Gastroesophageal sphincter (tissue), 4 donors: ENCODE measurements around the gene ZFYVE9. TPM values are rescaled to one million over a fixed set of nuclear protein-coding genes. Genes with fewer than 3 reads are reported as not detected.
"Not testable (repeated sequence)": the region's sequence is repeated elsewhere in the genome, so short reads cannot be mapped to it uniquely, and the experiment has no call there.

Source experiments
- ATAC-seq: fragments of 150-250 bp; one replicate; pipeline ENCODE4 v1.9.1; 2016; ENCODE audit warnings: mild to moderate bottlenecking, moderate library complexity
- H3K27ac ChIP-seq, 4 donors: fragments of 200-600 bp; sonication (generic) in 3 of 4; 1 replicate in 3 of 4; 2 replicates in 1 of 4; pipeline ENCODE4 v1.5.1; 2016 to 2019
- H3K27me3 ChIP-seq: fragments of 200-600 bp; sonication (generic); one replicate; pipeline ENCODE4 v1.5.1; 2019
- H3K36me3 ChIP-seq, 2 donors: fragments of 200-600 bp; sonication (generic); one replicate each; pipeline ENCODE4 v1.5.1; 2019; ENCODE audit warnings: control low read depth in 1 of 2
- H3K4me1 ChIP-seq, 3 donors: fragments of 200-600 bp; sonication (generic); 1 replicate in 2 of 3; 2 replicates in 1 of 3; pipeline ENCODE4 v1.5.1; 2016 to 2019; ENCODE audit warnings: control low read depth in 2 of 3
- H3K4me3 ChIP-seq, 2 donors: fragments of 200-600 bp; sonication (generic); one replicate each; pipeline ENCODE4 v1.5.1; 2019; ENCODE audit warnings: mild to moderate bottlenecking in 1 of 2, moderate library complexity in 1 of 2
- H3K9me3 ChIP-seq, 3 donors: fragments of 200-600 bp; sonication (generic); one replicate each; pipeline ENCODE4 v1.5.1; 2017 to 2019; ENCODE audit warnings: control low read depth in 2 of 3
- CTCF ChIP-seq, 4 experiments: fragments of 200-600 bp in 2 of 4; fragments of 450-650 bp in 2 of 4; sonication (generic) in 1 of 4; IDR thresholded peaks; one replicate each; pipeline ENCODE4 v1.5.1; 2017 to 2019; ENCODE audit warnings: antibody characterized with exemption in 4 of 4, mild to moderate bottlenecking in 2 of 4, moderate library complexity in 2 of 4
- EP300 ChIP-seq: sonication (generic); formaldehyde crosslinking; IDR thresholded peaks from one replicate; pipeline ENCODE4 v1.6.1; 2017; ENCODE audit warnings: antibody characterized with exemption, mild to moderate bottlenecking
- POLR2A ChIP-seq, 2 donors: fragments of 450-650 bp; IDR thresholded peaks; one replicate each; pipeline ENCODE4 v1.6.1; 2017; ENCODE audit warnings: antibody characterized with exemption in 2 of 2, mild to moderate bottlenecking in 2 of 2, moderate library complexity in 1 of 2
- POLR2AphosphoS5 ChIP-seq: sonication (generic); formaldehyde crosslinking; IDR thresholded peaks from one replicate; pipeline ENCODE4 v1.6.1; 2017; ENCODE audit warnings: antibody characterized with exemption
- WGBS, 2 donors: methylation state at CpG; one replicate each; pipeline ENCODE4 v1.1.5; 2018; ENCODE audit warnings: low coverage in 1 of 2; 5-methylcytosine and 5-hydroxymethylcytosine counted together
- total RNA-seq, 4 donors: library from RNA; depleted of rRNA; stranded (reverse); fragments of >200 nt; gene quantifications; one replicate each; pipeline ENCODE4 v1.1.0, GENCODE V29; 2016

ZFYVE9 gene
- total RNA-seq, 4 donors from 2014 or later: 36.4 to 79.9 (median 40.4) TPM

- H3K4me3 ChIP-seq: no peak overlapping the region
- H3K36me3 ChIP-seq: peaks cover 0 to under 1% of the 10 kb centered on the region in 2 donors
- TF ChIP-seq POLR2AphosphoS5 (no peak), CTCF (IDR thresholded peaks at IDR 0.05) (no peak)
- ATAC-seq: no peak
- WGBS, 2 donors: 79 to 83% methylated on average over 7 of the region's 7 CpGs
- peaks cover 0 to 24% (median 0%) of the 10 kb centered on the region in 3 donors for H3K4me1 ChIP-seq
- H3K9me3 ChIP-seq: no peaks in the 10 kb centered on the region
- no peak overlapping the region for H3K27ac ChIP-seq
- no peaks in the 10 kb centered on the region for H3K27me3 ChIP-seq
Measured at GRCh38 chr1:52193985-52194384, 52.1 kb downstream of the ZFYVE9 start.

- no peak for ATAC-seq
- WGBS, 2 donors: 33 to 70% methylated on average over 1 of the region's 1 CpG
- TF ChIP-seq EP300: no peak
- no peak for TF ChIP-seq POLR2A (IDR thresholded peaks at IDR 0.05)
- no peak for TF ChIP-seq POLR2AphosphoS5
- peaks cover 0 to 23% (median 0%) of the 10 kb centered on the region in 3 donors for H3K4me1 ChIP-seq
- no peak overlapping the region for H3K4me3 ChIP-seq
- no peaks in the 10 kb centered on the region for H3K27me3 ChIP-seq
- H3K27ac ChIP-seq: no peak overlapping the region
- peaks cover 0 to 2% (median 0%) of the 10 kb centered on the region in 3 donors for H3K9me3 ChIP-seq
- peaks cover 0 to 5% of the 10 kb centered on the region in 2 donors for H3K36me3 ChIP-seq
Measured at GRCh38 chr1:52195161-52195560, 53.3 kb downstream of the ZFYVE9 start.

DNA sequence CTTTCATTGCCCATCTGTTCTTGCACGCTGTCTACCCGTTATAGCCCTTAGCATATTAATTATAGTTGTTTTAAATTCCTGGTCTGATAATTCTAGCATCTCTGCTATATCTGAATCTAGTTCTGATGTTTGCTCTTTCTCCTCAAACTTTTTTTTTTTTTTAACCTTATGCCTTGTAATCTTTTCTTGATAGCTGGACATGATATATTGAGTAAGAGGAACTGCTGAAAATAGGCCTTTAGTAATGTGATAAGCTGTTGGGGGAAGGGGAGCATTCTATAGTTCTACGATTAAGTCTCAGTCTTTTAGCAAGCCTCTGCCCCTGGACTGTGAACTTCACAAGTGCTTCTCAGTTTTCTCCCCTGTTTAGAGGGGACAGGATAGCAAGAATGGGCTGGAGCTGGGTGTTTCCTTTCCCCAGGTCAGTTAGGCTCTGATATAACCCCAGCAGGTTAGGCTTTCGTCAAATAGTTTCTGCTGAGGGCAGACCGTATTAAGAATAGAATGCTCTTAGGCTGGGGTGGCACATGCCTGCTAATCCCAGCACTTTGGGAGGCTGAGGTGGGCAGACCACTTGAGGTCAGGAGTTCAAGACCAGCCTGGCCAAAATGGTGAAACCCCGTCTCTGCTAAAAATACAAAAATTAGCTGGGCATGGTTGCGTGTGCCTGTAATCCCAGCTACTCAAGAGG lies 62.2 kb downstream of the ZFYVE9 start:
- Histone ChIP-seq H3K4me3 (no peak overlapping the region), H3K27ac (no peak overlapping the region), H3K9me3 (peaks cover 0 to 8% (median 0%) of the 10 kb centered on the region in 3 donors), H3K4me1 (no peaks in the 10 kb centered on the region), H3K27me3 (no peaks in the 10 kb centered on the region), H3K36me3 (peaks cover 0 to 4% of the 10 kb centered on the region in 2 donors)
- 60 to 77% methylated on average over 1 to 4 of the region's 7 CpGs for WGBS, 2 donors
- no peak for ATAC-seq
- no peak for TF ChIP-seq POLR2A (IDR thresholded peaks at IDR 0.05)
- no peak for TF ChIP-seq EP300
- no peak for TF ChIP-seq CTCF (IDR thresholded peaks at IDR 0.05)
- TF ChIP-seq POLR2AphosphoS5: no peak

- 46 to 63% methylated on average over 3 to 5 of the region's 5 CpGs for WGBS, 2 donors
- no peak for ATAC-seq
- Histone ChIP-seq H3K4me1 (no peaks in the 10 kb centered on the region), H3K36me3 (no peaks in the 10 kb centered on the region), H3K27ac (no peak overlapping the region), H3K27me3 (no peaks in the 10 kb centered on the region), H3K9me3 (peaks cover 0 to 8% (median 0%) of the 10 kb centered on the region in 3 donors), H3K4me3 (no peak overlapping the region)
- TF ChIP-seq EP300 (no peak), CTCF (IDR thresholded peaks at IDR 0.05) (no peak), POLR2AphosphoS5 (no peak), POLR2A (IDR thresholded peaks at IDR 0.05) (no peak)
Measured at GRCh38 chr1:52204696-52205095, 62.8 kb downstream of the ZFYVE9 start.

DNA sequence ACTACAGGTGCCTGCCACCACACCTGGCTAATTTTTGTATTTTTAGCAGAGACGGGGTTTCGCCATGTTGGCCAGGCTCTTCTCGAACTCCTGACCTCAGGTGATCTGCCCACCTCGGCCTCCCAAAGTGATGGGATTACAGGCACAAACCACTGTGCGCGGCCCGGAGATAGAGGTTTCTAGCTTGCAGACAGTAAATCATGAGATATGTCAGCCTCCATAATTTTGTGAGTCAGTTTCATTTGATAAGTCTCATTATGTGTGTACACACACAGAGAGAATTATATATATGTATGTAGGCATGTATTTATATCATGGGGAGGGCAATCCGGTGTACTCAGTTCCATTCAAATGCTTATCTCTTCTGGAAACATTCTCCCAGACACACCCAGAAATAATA lies 64.8 kb downstream of the ZFYVE9 start:
- not testable (repeated sequence) for H3K9me3 ChIP-seq, H3K27me3 ChIP-seq, H3K27ac ChIP-seq, H3K4me1 ChIP-seq, ATAC-seq, H3K36me3 ChIP-seq, H3K4me3 ChIP-seq
- WGBS, 2 donors: 93 to 100% methylated on average over 1 to 5 of the region's 8 CpGs

- Histone ChIP-seq H3K4me1 (peaks cover 0 to 15% (median 0%) of the 10 kb centered on the region in 3 donors), H3K27me3 (no peaks in the 10 kb centered on the region), H3K27ac (no peak overlapping the region), H3K9me3 (no peaks in the 10 kb centered on the region), H3K36me3 (no peaks in the 10 kb centered on the region), H3K4me3 (no peak overlapping the region)
- no peak for ATAC-seq
- TF ChIP-seq CTCF (IDR thresholded peaks at IDR 0.05): no peak
- TF ChIP-seq POLR2AphosphoS5: no peak
- TF ChIP-seq POLR2A (IDR thresholded peaks at IDR 0.05): no peak
- no peak for TF ChIP-seq EP300
- WGBS, 2 donors: 79 to 88% methylated on average over 2 of the region's 2 CpGs
Measured at GRCh38 chr1:52209429-52209828, 67.5 kb downstream of the ZFYVE9 start.
